HepG2 (cell line): ENCODE results near the gene CTTNBP2NL. TPM values are rescaled to one million over a fixed set of nuclear protein-coding genes. Genes with fewer than 3 reads are reported as not detected.

Source experiments
- ELF1 ChIP-seq: sonication (generic); formaldehyde crosslinking; IDR thresholded peaks from 2 replicates; pipeline ENCODE4 v1.4.0; 2020; ENCODE audit warnings: missing genetic modification reagents
- ISL2 ChIP-seq: sonication (generic); formaldehyde crosslinking; IDR thresholded peaks from 2 replicates; pipeline ENCODE4 v1.5.0; 2020; ENCODE audit warnings: missing genetic modification reagents
- MZF1 ChIP-seq: sonication (generic); formaldehyde crosslinking; IDR thresholded peaks from 2 replicates; pipeline ENCODE4 v1.8.1; 2023; ENCODE audit warnings: mild to moderate bottlenecking, missing genetic modification reagents, borderline replicate concordance
- NFATC3 ChIP-seq: sonication (generic); formaldehyde crosslinking; IDR thresholded peaks from 2 replicates; pipeline ENCODE4 v1.5.1; 2020; ENCODE audit warnings: mild to moderate bottlenecking, missing genetic modification reagents
- PTBP1 ChIP-seq: fragments of 200-400 bp; formaldehyde crosslinking; IDR thresholded peaks from 2 replicates; pipeline ENCODE4 v1.6.1; 2018; ENCODE audit warnings: low read length, low read depth; ENCODE audit not compliant: poor library complexity, severe bottlenecking
- XRCC5 ChIP-seq: fragments of 200-400 bp; formaldehyde crosslinking; optimal IDR thresholded peaks from 2 replicates; pipeline ENCODE3; 2017; ENCODE audit warnings: mild to moderate bottlenecking, low read length
- ZBTB7B ChIP-seq: sonication (generic); formaldehyde crosslinking; IDR thresholded peaks from 2 replicates; pipeline ENCODE4 v1.4.0; 2020; ENCODE audit warnings: missing genetic modification reagents
- ZNF264 ChIP-seq: sonication (generic); formaldehyde crosslinking; IDR thresholded peaks from 2 replicates; pipeline ENCODE4 v1.4.0; 2020; ENCODE audit warnings: missing genetic modification reagents
- ZNF430 ChIP-seq: sonication (generic); formaldehyde crosslinking; IDR thresholded peaks from 2 replicates; pipeline ENCODE4 v1.9.0; 2021; ENCODE audit warnings: mild to moderate bottlenecking, missing genetic modification reagents
- ZNF670 ChIP-seq: sonication (generic); formaldehyde crosslinking; IDR thresholded peaks from 2 replicates; pipeline ENCODE4 v1.8.0; 2022; ENCODE audit warnings: mild to moderate bottlenecking, missing genetic modification reagents, borderline replicate concordance
- polyA plus RNA-seq, 8 experiments: library from polyadenylated mRNA; depleted of rRNA in 3 of 8; stranded (reverse) in 7 of 8; unstranded in 1 of 8; fragments of >200 nt; fragmentation: Illumina TruSeq in 4 of 8; extraction: Trizol in 4 of 8; gene quantifications; 2 replicates each; pipeline versions ENCODE4 v1.2.1 to v1.2.3, GENCODE V29; 2011 to 2016; ENCODE audit warnings: low read depth in 4 of 8, missing spikeins in 1 of 8, mixed read lengths in 1 of 8; ENCODE audit not compliant: insufficient read depth in 1 of 8
- total RNA-seq, 5 experiments: library from RNA; depleted of rRNA; stranded (reverse); fragments of >200 nt; fragmentation: Illumina TruSeq; extraction: Trizol; gene quantifications; 2 replicates each; pipeline ENCODE4 v1.2.3, GENCODE V29; 2016; ENCODE audit warnings: low read depth in 1 of 5
- TF ChIP-seq, protein P1 (sequence below), 2 experiments: fragments of 450-650 bp in 1 of 2; sonication (generic) in 1 of 2; formaldehyde crosslinking in 1 of 2; IDR thresholded peaks; 2 replicates each; pipeline versions ENCODE4 v1.6.1 to v1.8.0; 2016 to 2022; ENCODE audit warnings: antibody characterized with exemption in 1 of 2, mild to moderate bottlenecking in 1 of 2, missing genetic modification reagents in 1 of 2
- TF ChIP-seq, protein P2 (sequence below): sonication (generic); formaldehyde crosslinking; IDR thresholded peaks from 2 replicates; pipeline ENCODE4 v1.4.0; 2020; ENCODE audit warnings: missing genetic modification reagents, low read depth, mild to moderate bottlenecking, borderline replicate concordance
- TF ChIP-seq, protein P3 (sequence below): sonication (generic); formaldehyde crosslinking; IDR thresholded peaks from 2 replicates; pipeline ENCODE4 v1.5.1; 2020; ENCODE audit warnings: mild to moderate bottlenecking, moderate library complexity, missing genetic modification reagents

Gene CTTNBP2NL
- total and polyA plus RNA-seq, 2 of the 13 experiments (the other 11 are each of a cell fraction or from before 2014, with no cell fraction given) = 2.1 to 4.1 TPM

DNA sequence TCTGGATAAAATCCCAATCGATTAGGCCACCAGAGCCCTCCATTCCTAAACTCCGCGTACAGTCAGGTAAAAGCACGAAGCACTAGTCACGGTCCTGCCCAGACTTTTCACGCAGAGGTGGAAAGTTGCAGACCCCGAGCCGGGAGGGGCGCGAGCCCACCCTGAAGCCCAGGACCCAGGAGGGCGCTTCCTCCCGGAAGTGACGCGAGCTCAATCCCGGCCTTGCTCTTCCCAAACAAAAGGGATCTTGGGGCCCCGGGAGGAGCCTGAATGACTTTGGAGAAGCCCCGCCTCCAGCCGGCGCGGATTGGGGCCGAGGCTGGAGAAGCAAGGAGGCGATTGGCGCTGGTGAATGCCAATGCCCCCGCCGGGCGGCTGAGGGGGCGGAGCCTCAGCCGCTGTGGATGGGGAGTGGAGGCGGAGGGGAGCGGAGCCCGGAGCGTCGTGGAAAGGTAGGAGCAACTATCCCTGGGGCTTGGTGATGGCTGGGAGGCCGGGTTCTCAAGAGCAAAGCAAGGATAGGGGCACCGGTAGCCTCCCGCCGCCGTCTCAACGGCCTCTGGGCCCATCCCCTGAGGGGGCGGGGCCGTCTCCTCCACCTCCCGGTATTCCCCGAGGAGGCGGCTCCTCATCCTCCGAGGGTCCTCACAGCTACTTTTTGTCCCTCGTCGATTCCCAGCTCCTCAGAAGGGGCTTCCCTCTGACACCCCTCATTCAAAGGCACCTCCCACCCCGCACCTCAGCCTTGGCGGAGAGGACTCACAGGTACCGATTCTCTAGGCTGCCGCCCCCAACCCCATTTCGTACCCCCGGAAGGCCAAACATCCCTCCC, at the start of gene CTTNBP2NL (continued):
- TF ChIP-seq, protein P1, sequence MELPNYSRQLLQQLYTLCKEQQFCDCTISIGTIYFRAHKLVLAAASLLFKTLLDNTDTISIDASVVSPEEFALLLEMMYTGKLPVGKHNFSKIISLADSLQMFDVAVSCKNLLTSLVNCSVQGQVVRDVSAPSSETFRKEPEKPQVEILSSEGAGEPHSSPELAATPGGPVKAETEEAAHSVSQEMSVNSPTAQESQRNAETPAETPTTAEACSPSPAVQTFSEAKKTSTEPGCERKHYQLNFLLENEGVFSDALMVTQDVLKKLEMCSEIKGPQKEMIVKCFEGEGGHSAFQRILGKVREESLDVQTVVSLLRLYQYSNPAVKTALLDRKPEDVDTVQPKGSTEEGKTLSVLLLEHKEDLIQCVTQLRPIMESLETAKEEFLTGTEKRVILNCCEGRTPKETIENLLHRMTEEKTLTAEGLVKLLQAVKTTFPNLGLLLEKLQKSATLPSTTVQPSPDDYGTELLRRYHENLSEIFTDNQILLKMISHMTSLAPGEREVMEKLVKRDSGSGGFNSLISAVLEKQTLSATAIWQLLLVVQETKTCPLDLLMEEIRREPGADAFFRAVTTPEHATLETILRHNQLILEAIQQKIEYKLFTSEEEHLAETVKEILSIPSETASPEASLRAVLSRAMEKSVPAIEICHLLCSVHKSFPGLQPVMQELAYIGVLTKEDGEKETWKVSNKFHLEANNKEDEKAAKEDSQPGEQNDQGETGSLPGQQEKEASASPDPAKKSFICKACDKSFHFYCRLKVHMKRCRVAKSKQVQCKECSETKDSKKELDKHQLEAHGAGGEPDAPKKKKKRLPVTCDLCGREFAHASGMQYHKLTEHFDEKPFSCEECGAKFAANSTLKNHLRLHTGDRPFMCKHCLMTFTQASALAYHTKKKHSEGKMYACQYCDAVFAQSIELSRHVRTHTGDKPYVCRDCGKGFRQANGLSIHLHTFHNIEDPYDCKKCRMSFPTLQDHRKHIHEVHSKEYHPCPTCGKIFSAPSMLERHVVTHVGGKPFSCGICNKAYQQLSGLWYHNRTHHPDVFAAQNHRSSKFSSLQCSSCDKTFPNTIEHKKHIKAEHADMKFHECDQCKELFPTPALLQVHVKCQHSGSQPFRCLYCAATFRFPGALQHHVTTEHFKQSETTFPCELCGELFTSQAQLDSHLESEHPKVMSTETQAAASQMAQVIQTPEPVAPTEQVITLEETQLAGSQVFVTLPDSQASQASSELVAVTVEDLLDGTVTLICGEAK (IDR thresholded peaks at IDR 0.05) = no peak
- TF ChIP-seq, protein P1 (CRISPR knock-in tag; IDR thresholded peaks at IDR 0.05) = peak; percentile 35; the same call in 1 of the 2 replicates
- peak; percentile 22; the same call in 1 of the 2 replicates for TF ChIP-seq ZNF670
- TF ChIP-seq XRCC5 = peak; percentile 24
- TF ChIP-seq ZBTB7B (CRISPR knock-in tag) = peak; percentile 96
- TF ChIP-seq, protein P2, sequence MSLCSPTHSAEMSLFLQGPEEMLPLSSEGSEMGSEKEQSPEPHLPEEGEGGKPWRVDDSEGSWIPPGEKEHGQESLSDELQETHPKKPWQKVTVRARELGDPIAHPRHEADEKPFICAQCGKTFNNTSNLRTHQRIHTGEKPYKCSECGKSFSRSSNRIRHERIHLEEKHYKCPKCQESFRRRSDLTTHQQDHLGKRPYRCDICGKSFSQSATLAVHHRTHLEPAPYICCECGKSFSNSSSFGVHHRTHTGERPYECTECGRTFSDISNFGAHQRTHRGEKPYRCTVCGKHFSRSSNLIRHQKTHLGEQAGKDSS = peak; percentile 33; the same call in 1 of the 2 replicates
- TF ChIP-seq, protein P3, sequence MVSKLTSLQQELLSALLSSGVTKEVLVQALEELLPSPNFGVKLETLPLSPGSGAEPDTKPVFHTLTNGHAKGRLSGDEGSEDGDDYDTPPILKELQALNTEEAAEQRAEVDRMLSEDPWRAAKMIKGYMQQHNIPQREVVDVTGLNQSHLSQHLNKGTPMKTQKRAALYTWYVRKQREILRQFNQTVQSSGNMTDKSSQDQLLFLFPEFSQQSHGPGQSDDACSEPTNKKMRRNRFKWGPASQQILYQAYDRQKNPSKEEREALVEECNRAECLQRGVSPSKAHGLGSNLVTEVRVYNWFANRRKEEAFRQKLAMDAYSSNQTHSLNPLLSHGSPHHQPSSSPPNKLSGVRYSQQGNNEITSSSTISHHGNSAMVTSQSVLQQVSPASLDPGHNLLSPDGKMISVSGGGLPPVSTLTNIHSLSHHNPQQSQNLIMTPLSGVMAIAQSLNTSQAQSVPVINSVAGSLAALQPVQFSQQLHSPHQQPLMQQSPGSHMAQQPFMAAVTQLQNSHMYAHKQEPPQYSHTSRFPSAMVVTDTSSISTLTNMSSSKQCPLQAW = peak; percentile 8; the same call in 1 of the 2 replicates
- no peak for TF ChIP-seq PTBP1
- TF ChIP-seq ELF1 (CRISPR knock-in tag) = peak; percentile 84
- no peak for TF ChIP-seq MZF1 (CRISPR knock-in tag)
- no peak for TF ChIP-seq NFATC3 (CRISPR knock-in tag)
- peak; percentile 46; the same call in 1 of the 2 replicates for TF ChIP-seq ISL2
- TF ChIP-seq ZNF430 (CRISPR knock-in tag) = 0 out of 2 replicates have a peak, but pooled peaks have one; percentile 36
- peak; percentile 71; the same call in 1 of the 2 replicates for TF ChIP-seq ZNF264 (CRISPR knock-in tag)
